Breast epithelium (tissue), 4 donors: Measurements from ENCODE around the gene CPT1B. TPM values are rescaled to one million over a fixed set of nuclear protein-coding genes. Genes with fewer than 3 reads are reported as not detected.
A peak's percentile ranks its signal among the peaks of the same experiment; 100 is the strongest.

Source experiments
- DNase-seq, 2 donors: peaks; one replicate each; pipeline ENCODE4 v3.0.0-alpha.2; 2019; ENCODE audit warnings: low spot score in 2 of 2
- H3K27ac ChIP-seq, 2 donors: fragments of 200-600 bp; sonication (generic) in 1 of 2; one replicate each; pipeline ENCODE4 v1.5.1; 2016 to 2019; ENCODE audit warnings: mild to moderate bottlenecking in 1 of 2
- H3K27me3 ChIP-seq, 2 donors: fragments of 200-600 bp; sonication (generic) in 1 of 2; one replicate each; pipeline versions ENCODE4 v1.5.1 to v1.6.0; 2017 to 2019; ENCODE audit warnings: control low read depth in 1 of 2, mild to moderate bottlenecking in 1 of 2
- H3K36me3 ChIP-seq: fragments of 200-600 bp; one replicate; pipeline ENCODE4 v1.5.1; 2019
- H3K4me1 ChIP-seq, 2 donors: fragments of 200-600 bp; sonication (generic); one replicate each; pipeline ENCODE4 v1.5.1; 2016 to 2019; ENCODE audit warnings: control low read depth in 1 of 2
- H3K4me3 ChIP-seq, 3 donors: fragments of 200-600 bp; sonication (generic); 1 replicate in 2 of 3; 2 replicates in 1 of 3; pipeline ENCODE4 v1.5.1; 2016 to 2019; ENCODE audit warnings: mild to moderate bottlenecking in 3 of 3, moderate library complexity in 2 of 3
- H3K9me3 ChIP-seq, 2 donors: fragments of 200-600 bp; sonication (generic) in 1 of 2; one replicate each; pipeline ENCODE4 v1.5.1; 2016 to 2019; ENCODE audit warnings: control low read depth in 1 of 2
- CTCF ChIP-seq, 3 donors: fragments of 450-650 bp; IDR thresholded peaks; one replicate each; pipeline ENCODE4 v1.5.1; 2016 to 2017; ENCODE audit warnings: antibody characterized with exemption in 3 of 3, mild to moderate bottlenecking in 3 of 3, moderate library complexity in 3 of 3
- POLR2A ChIP-seq: fragments of 450-650 bp; IDR thresholded peaks from one replicate; pipeline ENCODE4 v1.6.1; 2016; ENCODE audit warnings: antibody characterized with exemption, mild to moderate bottlenecking, moderate library complexity
- POLR2AphosphoS5 ChIP-seq, 3 donors: sonication (generic); formaldehyde crosslinking; IDR thresholded peaks; one replicate each; pipeline ENCODE4 v1.6.1; 2017; ENCODE audit warnings: antibody characterized with exemption in 3 of 3
- intact Hi-C: fragments of 100-400 bp; cut with DNase I; formaldehyde crosslinking; loops from one replicate; pipeline ENCODE4 v1.15.1; 2023; ENCODE audit warnings: low total_unique reads
- total RNA-seq, 3 donors: library from RNA; depleted of rRNA; stranded (reverse); fragments of >200 nt; gene quantifications; one replicate each; pipeline ENCODE4 v1.1.0, GENCODE V29; 2016

The CPT1B gene
- total RNA-seq, 3 donors from 2014 or later: 13.6 to 40.0 (median 39.4) TPM

GRCh38 chr22:50548040-50548920 is 29.9 kb downstream of the CPT1B start:
- Histone ChIP-seq H3K4me3 (peak overlapping the region; percentile 21 to 39 (median 27)), H3K27me3 (peaks cover 3 to 8% of the 10 kb centered on the region in 2 donors), H3K4me1 (peaks cover 6 to 18% of the 10 kb centered on the region in 2 donors), H3K9me3 (no peaks in the 10 kb centered on the region), H3K36me3 (no peaks in the 10 kb centered on the region), H3K27ac (no peak overlapping the region)
- TF ChIP-seq POLR2AphosphoS5 (IDR thresholded peaks at IDR 0.05) (no peak), CTCF (IDR thresholded peaks at IDR 0.05) (no peak), POLR2A (no peak)
- intact Hi-C loops: no loop called here
- no peak for DNase-seq

- Histone ChIP-seq H3K36me3 (no peaks in the 10 kb centered on the region), H3K27me3 (peaks cover 3 to 8% of the 10 kb centered on the region in 2 donors), H3K9me3 (no peaks in the 10 kb centered on the region), H3K4me1 (peaks cover 6 to 18% of the 10 kb centered on the region in 2 donors), H3K4me3 (peak overlapping the region in 2 of 3 donors; percentile 36 to 53), H3K27ac (no peak overlapping the region)
- intact Hi-C loops: no loop called here
- DNase-seq: no peak
- TF ChIP-seq CTCF (IDR thresholded peaks at IDR 0.05) (no peak), POLR2A (no peak), POLR2AphosphoS5 (IDR thresholded peaks at IDR 0.05) (no peak)
These were observed 30.8 kb downstream of the CPT1B start for GRCh38 chr22:50547263-50547985.

GRCh38 chr22:50546326-50547262 is 31.6 kb downstream of the CPT1B start:
- Histone ChIP-seq H3K27me3 (peaks cover 3 to 8% of the 10 kb centered on the region in 2 donors), H3K36me3 (no peaks in the 10 kb centered on the region), H3K9me3 (no peaks in the 10 kb centered on the region), H3K4me1 (peaks cover 6 to 18% of the 10 kb centered on the region in 2 donors), H3K27ac (peak overlapping the region in 1 of 2 donors; percentile 88), H3K4me3 (peak overlapping the region in 2 of 3 donors; percentile 36 to 53)
- intact Hi-C loops: no loop called here
- DNase-seq: no peak
- TF ChIP-seq POLR2A: no peak
- TF ChIP-seq POLR2AphosphoS5 (IDR thresholded peaks at IDR 0.05): no peak
- TF ChIP-seq CTCF (IDR thresholded peaks at IDR 0.05): no peak

- DNase-seq: no peak
- H3K4me3 ChIP-seq: peak within 1 kb of the TSS in 2 of 3 donors; percentile 36 to 64
These were observed 32.5 kb downstream of the CPT1B start, which contains the start of gene KLHDC7B for GRCh38 chr22:50545522-50546325. Gene KLHDC7B (plus strand): TSS chr22:50545899. CDS start chr22:50546244, 345 bp downstream.

More at GRCh38 chr22:50545522-50546325, 32.5 kb downstream of the CPT1B start, which contains the start of gene KLHDC7B:
- Histone ChIP-seq H3K4me1 (peaks cover 6 to 18% of the 10 kb centered on the region in 2 donors), H3K9me3 (no peaks in the 10 kb centered on the region), H3K27ac (peak within 1 kb of the TSS; percentile 65 to 88), H3K36me3 (no peaks in the 10 kb centered on the region), H3K27me3 (peaks cover 3 to 8% of the 10 kb centered on the region in 2 donors)
- TF ChIP-seq POLR2AphosphoS5 (IDR thresholded peaks at IDR 0.05) (no peak), POLR2A (no peak), CTCF (IDR thresholded peaks at IDR 0.05) (peak in 1 of 3 donors; percentile 20)
- intact Hi-C loops: no loop called here
